BJ (cell line): Measurements from ENCODE around the gene CDC14A. TPM values are rescaled to one million over a fixed set of nuclear protein-coding genes. Genes with fewer than 3 reads are reported as not detected.

Source experiments
- CTCF ChIA-PET: fragments of 350-600 bp; formaldehyde crosslinking; extraction: SDS; loops from one replicate; lab custom pipeline; 2021; ENCODE audit warnings: antibody characterized with exemption, inconsistent platforms; lab: Yijun Ruan, JAX
- POLR2A ChIA-PET: fragments of 300-600 bp; sonication (Branson Sonifier 250); formaldehyde crosslinking; extraction: SDS; loops from one replicate; lab custom pipeline; 2021; ENCODE audit warnings: antibody characterized with exemption; lab: Charles Lee
- DNase-seq: peaks from one replicate; pipeline ENCODE4 v3.0.0-alpha.2; 2011; ENCODE audit warnings: low read depth
- H3K27me3 ChIP-seq: 2 replicates; pipeline ENCODE4 v1.6.0; 2011; ENCODE audit warnings: low read length; ENCODE audit not compliant: control insufficient read depth, insufficient read depth
- H3K36me3 ChIP-seq: 2 replicates; pipeline ENCODE4 v1.5.1; 2011; ENCODE audit warnings: low read length; ENCODE audit not compliant: control insufficient read depth, insufficient read depth
- H3K4me3 ChIP-seq: 2 replicates; pipeline ENCODE4 v1.5.1; 2011; ENCODE audit warnings: low read depth, mild to moderate bottlenecking, control low read depth, low read length
- polyA plus RNA-seq: library from polyadenylated mRNA; depleted of rRNA; stranded (reverse); fragments of >200 nt; gene quantifications from 2 replicates; pipeline ENCODE4 v1.2.3, GENCODE V29; 2011
- TF ChIP-seq, protein P1 (sequence below): IDR thresholded peaks from 2 replicates; pipeline ENCODE4 v1.5.1; 2011; ENCODE audit warnings: low read depth, mild to moderate bottlenecking, control low read depth, inconsistent platforms, low read length, moderate library complexity; ENCODE audit not compliant: insufficient read depth

The CDC14A gene
- polyA plus RNA-seq, 1 experiment, result 1.6 TPM

DNA sequence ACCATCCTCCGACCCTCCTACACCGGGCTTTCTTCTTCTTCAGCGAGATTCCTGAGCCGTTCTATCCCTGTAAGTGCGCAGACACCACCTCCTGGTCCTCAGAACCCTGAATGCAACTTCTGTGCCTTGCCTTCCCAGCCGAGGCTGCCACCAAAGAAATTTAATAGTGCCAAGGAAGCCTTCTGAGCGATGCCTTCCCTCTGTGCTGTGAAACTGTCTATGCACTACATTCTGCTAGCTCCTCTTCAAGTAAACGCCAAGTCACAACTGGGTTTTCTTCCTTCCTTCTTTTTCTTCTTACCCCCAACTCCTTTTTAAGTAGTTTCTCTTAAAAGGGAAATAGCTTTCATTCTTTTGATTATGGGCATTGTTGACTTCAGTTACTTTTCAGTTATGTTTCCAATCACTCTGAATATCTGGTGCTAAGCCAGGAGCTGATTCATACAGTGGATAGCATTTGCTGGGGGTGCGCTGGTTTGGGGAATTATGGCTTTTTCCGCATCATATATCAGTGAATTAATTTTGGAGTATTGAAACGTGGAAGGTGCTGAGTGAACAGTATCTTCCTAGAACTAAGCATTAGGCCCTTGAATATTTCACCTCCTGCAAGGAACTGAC lies 147.0 kb downstream of the CDC14A start:
- no peak overlapping the region for H3K4me3 ChIP-seq
- TF ChIP-seq, protein P1, sequence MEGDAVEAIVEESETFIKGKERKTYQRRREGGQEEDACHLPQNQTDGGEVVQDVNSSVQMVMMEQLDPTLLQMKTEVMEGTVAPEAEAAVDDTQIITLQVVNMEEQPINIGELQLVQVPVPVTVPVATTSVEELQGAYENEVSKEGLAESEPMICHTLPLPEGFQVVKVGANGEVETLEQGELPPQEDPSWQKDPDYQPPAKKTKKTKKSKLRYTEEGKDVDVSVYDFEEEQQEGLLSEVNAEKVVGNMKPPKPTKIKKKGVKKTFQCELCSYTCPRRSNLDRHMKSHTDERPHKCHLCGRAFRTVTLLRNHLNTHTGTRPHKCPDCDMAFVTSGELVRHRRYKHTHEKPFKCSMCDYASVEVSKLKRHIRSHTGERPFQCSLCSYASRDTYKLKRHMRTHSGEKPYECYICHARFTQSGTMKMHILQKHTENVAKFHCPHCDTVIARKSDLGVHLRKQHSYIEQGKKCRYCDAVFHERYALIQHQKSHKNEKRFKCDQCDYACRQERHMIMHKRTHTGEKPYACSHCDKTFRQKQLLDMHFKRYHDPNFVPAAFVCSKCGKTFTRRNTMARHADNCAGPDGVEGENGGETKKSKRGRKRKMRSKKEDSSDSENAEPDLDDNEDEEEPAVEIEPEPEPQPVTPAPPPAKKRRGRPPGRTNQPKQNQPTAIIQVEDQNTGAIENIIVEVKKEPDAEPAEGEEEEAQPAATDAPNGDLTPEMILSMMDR, result no peak
- POLR2A ChIA-PET, result no interaction called here
- H3K27me3 ChIP-seq, result no peaks in the 10 kb centered on the region
- H3K36me3 ChIP-seq, result peaks cover 1% of the 10 kb centered on the region; the same call in 1 of the 2 replicates
- CTCF ChIA-PET, result interaction anchor here (0.6 to 0.9 kb wide), 2 partner anchors 28 to 35 kb away, joined by 3 read pairs; no protein-coding TSS in a partner anchor
- no peak for DNase-seq

DNA sequence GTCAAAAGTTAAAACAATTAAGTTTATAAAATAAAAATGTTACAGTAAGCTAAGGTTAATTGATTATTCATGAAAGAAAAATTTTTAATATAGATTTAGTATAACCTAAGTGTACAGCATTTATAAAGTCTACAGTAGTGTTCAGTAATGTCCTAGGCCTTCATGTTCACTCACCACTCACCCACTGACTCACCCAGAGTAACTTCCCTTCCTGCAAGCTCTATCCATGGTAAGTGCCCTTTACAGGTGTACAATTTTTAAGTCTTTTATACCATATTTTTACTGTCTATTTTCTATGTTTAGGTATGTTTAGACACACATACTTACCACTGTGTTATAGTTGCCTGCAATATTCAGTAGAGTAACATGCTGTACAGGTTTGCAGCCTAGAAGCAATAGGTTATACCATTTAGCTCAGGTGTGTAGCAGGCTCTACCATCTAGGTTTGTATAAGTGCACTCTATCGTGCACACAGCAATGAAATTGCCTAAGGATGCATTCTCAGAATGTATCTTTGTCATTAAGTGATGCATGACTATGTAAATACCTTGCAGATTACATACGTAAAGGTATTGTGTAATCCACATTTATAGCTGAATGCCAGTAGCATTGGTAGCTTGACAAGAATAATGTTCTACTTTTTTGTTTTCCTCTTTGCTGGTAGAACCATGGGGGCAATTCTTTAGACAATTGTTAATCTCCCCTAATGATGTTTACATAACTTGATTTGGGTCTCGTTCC lies 149.9 kb downstream of the CDC14A start:
- POLR2A ChIA-PET, result no interaction called here
- H3K4me3 ChIP-seq, result no peak overlapping the region
- DNase-seq, result no peak

GRCh38 chr1:100506217-100506616 lies 153.9 kb downstream of the CDC14A start:
- Histone ChIP-seq H3K4me3 (no peak overlapping the region), H3K36me3 (no peaks in the 10 kb centered on the region), H3K27me3 (no peaks in the 10 kb centered on the region)
- ChIA-PET CTCF (interaction anchor here (0.5 to 0.8 kb wide), 2 partner anchors 44 to 108 kb away, joined by 4 read pairs; no protein-coding TSS in a partner anchor), POLR2A (no interaction called here)
- TF ChIP-seq, protein P1, result no peak
- no peak for DNase-seq

More for the DNA sequence above, 149.9 kb downstream of the CDC14A start:
- H3K27me3 ChIP-seq, result no peaks in the 10 kb centered on the region
- CTCF ChIA-PET, result interaction anchor here (0.6 to 1.0 kb wide), 2 partner anchors 25 to 32 kb away, joined by 3 read pairs; no protein-coding TSS in a partner anchor
- peaks cover 1% of the 10 kb centered on the region; the same call in 1 of the 2 replicates for H3K36me3 ChIP-seq
- TF ChIP-seq, protein P1, result no peak

DNA sequence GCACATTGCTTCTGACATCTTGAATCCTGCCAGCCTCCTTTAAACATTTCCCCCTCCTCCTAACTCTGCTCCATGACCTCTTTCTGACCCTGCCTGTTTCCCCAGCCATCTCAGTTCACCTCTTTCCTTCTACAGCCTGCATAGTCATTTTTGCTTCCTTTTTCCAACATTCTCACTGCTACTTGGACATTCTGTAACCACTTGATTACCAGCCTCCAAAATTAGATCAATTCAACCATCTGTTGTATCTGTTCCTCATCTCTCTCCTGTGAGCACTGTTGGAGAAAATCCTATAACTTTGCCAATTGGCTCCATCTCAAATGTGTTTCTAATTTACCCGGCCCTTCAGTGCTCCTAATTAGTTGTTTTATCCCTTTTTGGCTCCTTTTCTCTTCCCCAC lies 158.1 kb downstream of the CDC14A start:
- POLR2A ChIA-PET, result no interaction called here

More for the DNA sequence above, 158.1 kb downstream of the CDC14A start:
- Histone ChIP-seq H3K36me3 (no peaks in the 10 kb centered on the region; the same call in 1 of the 2 replicates), H3K27me3 (no peaks in the 10 kb centered on the region), H3K4me3 (no peak overlapping the region)
- TF ChIP-seq, protein P1, result no peak
- CTCF ChIA-PET, result no interaction called here
- DNase-seq, result no peak
